IMR-90 (cell line): ENCODE data around the gene TEX264. TPM values are rescaled to one million over a fixed set of nuclear protein-coding genes. Genes with fewer than 3 reads are reported as not detected.

Experiments used
- ATAC-seq: fragments of 200-7000 bp; cut with Tn5 transposase; 2 replicates; pipeline ENCODE4 v1.9.1; 2020; ENCODE audit warnings: low read depth, mild to moderate bottlenecking, moderate library complexity
- BruUV-seq: library from RNA; stranded (reverse); fragments of 400-500 nt; replicated peaks from 2 replicates; lab custom pipeline; 2021; lab: Mats Ljungman, UMichigan
- CTCF ChIA-PET: fragments of 300-600 bp; formaldehyde crosslinking; extraction: SDS; loops from one replicate; lab custom pipeline; 2021; ENCODE audit warnings: antibody characterized with exemption; lab: Yijun Ruan, JAX
- POLR2A ChIA-PET: fragments of 300-600 bp; sonication (Branson Sonifier 250); formaldehyde crosslinking; loops from one replicate; lab custom pipeline; 2022; ENCODE audit warnings: antibody characterized with exemption; ENCODE audit not compliant: unreplicated experiment; lab: Charles Lee
- DNase-seq: peaks from one replicate; pipeline ENCODE4 v3.0.0; 2013
- H2AFZ ChIP-seq: replicated peaks from 2 replicates; pipeline ENCODE3; 2013; ENCODE audit warnings: low read length, mild to moderate bottlenecking; ENCODE audit not compliant: poor library complexity
- H2AK5ac ChIP-seq: 2 replicates; pipeline ENCODE4 v1.6.1; 2013; ENCODE audit warnings: low read depth, low read length, inconsistent platforms
- H2AK9ac ChIP-seq: replicated peaks from 2 replicates; pipeline ENCODE3; 2013; ENCODE audit warnings: mild to moderate bottlenecking, low read depth, low read length, moderate library complexity; ENCODE audit not compliant: poor library complexity
- H2BK120ac ChIP-seq: 2 replicates; pipeline ENCODE4 v1.6.1; 2013; ENCODE audit warnings: low read depth, low read length, inconsistent platforms
- H2BK15ac ChIP-seq: 3 replicates; pipeline ENCODE4 v1.6.1; 2013; ENCODE audit warnings: low read depth, low read length, inconsistent platforms
- H2BK20ac ChIP-seq: 2 replicates; pipeline ENCODE4 v1.6.1; 2013; ENCODE audit warnings: low read depth, mild to moderate bottlenecking, inconsistent platforms, low read length, moderate library complexity
- H2BK5ac ChIP-seq: 2 replicates; pipeline ENCODE4 v1.6.1; 2013; ENCODE audit warnings: mild to moderate bottlenecking, low read depth, low read length, inconsistent platforms; ENCODE audit not compliant: poor library complexity, severe bottlenecking
- H3K14ac ChIP-seq: replicated peaks from 2 replicates; pipeline ENCODE4 v1.6.1; 2013; ENCODE audit warnings: low read depth, low read length, inconsistent platforms
- H3K18ac ChIP-seq: 2 replicates; pipeline ENCODE4 v1.6.1; 2013; ENCODE audit warnings: low read depth, low read length, control low read depth
- H3K23ac ChIP-seq: 2 replicates; pipeline ENCODE4 v1.6.1; 2013; ENCODE audit warnings: low read depth, low read length, inconsistent platforms
- H3K27ac ChIP-seq: 2 replicates; pipeline ENCODE4 v1.5.1; 2013; ENCODE audit warnings: mild to moderate bottlenecking, control low read depth, low read length; ENCODE audit not compliant: insufficient read depth
- H3K27me3 ChIP-seq: 2 replicates; pipeline ENCODE4 v1.6.1; 2013; ENCODE audit warnings: low read length; ENCODE audit not compliant: control insufficient read depth, insufficient read depth
- H3K36me3 ChIP-seq: 2 replicates; pipeline ENCODE4 v1.6.1; 2013; ENCODE audit warnings: low read length, mixed read lengths; ENCODE audit not compliant: control insufficient read depth, insufficient read depth
- H3K4ac ChIP-seq: 2 replicates; pipeline ENCODE4 v1.6.1; 2013; ENCODE audit warnings: low read depth, low read length, inconsistent platforms
- H3K4me1 ChIP-seq: 2 replicates; pipeline ENCODE4 v1.6.1; 2013; ENCODE audit warnings: low read length, mixed read lengths; ENCODE audit not compliant: control insufficient read depth, insufficient read depth
- H3K4me2 ChIP-seq: 2 replicates; pipeline ENCODE4 v1.6.1; 2013; ENCODE audit warnings: low read depth, mild to moderate bottlenecking, control low read depth, low read length, moderate library complexity
- H3K4me3 ChIP-seq: 2 replicates; pipeline ENCODE4 v1.5.1; 2013; ENCODE audit warnings: low read depth, mild to moderate bottlenecking, control low read depth, low read length, moderate library complexity; ENCODE audit not compliant: insufficient read depth
- H3K56ac ChIP-seq: 2 replicates; pipeline ENCODE4 v1.6.1; 2013; ENCODE audit warnings: low read length, inconsistent platforms; ENCODE audit not compliant: insufficient read depth; ENCODE audit errors: extremely low read depth
- H3K79me1 ChIP-seq, 2 experiments: 2 replicates each; pipeline ENCODE4 v1.6.1; 2013; ENCODE audit warnings: low read length in 2 of 2, inconsistent platforms in 1 of 2, low read depth in 1 of 2
- H3K9ac ChIP-seq: 2 replicates; pipeline ENCODE4 v1.6.1; 2013; ENCODE audit warnings: low read depth, low read length, control low read depth
- H3K9me1 ChIP-seq: 2 replicates; pipeline ENCODE4 v1.6.1; 2013; ENCODE audit warnings: low read length, inconsistent platforms; ENCODE audit not compliant: insufficient read depth
- H3K9me3 ChIP-seq: 2 replicates; pipeline ENCODE4 v1.6.1; 2013; ENCODE audit warnings: low read length; ENCODE audit not compliant: control insufficient read depth, insufficient read depth
- H4K20me1 ChIP-seq: 2 replicates; pipeline ENCODE4 v1.6.1; 2013; ENCODE audit warnings: low read length, inconsistent platforms; ENCODE audit not compliant: insufficient read depth
- H4K5ac ChIP-seq: 2 replicates; pipeline ENCODE4 v1.6.1; 2013; ENCODE audit warnings: mild to moderate bottlenecking, low read depth, low read length, control low read depth
- H4K8ac ChIP-seq, 2 experiments: 2 replicates each; pipeline ENCODE4 v1.6.1; 2013; ENCODE audit warnings: low read depth in 2 of 2, low read length in 2 of 2, control low read depth in 1 of 2, inconsistent platforms in 1 of 2
- H4K91ac ChIP-seq: 2 replicates; pipeline ENCODE4 v1.6.1; 2013; ENCODE audit warnings: low read depth, low read length, inconsistent platforms; ENCODE audit not compliant: insufficient read depth
- BHLHE40 ChIP-seq: fragments of 150-350 bp; IDR thresholded peaks from 2 replicates; pipeline ENCODE4 v1.6.1; 2016; ENCODE audit warnings: mild to moderate bottlenecking, low read depth, low read length
- CEBPB ChIP-seq: IDR thresholded peaks from 2 replicates; pipeline ENCODE4 v1.6.1; 2012; ENCODE audit warnings: low read depth, low read length, improper control_type of control experiment
- CHD1 ChIP-seq: IDR thresholded peaks from 2 replicates; pipeline ENCODE4 v1.6.1; 2012; ENCODE audit warnings: low read depth, low read length, improper control_type of control experiment
- ELK1 ChIP-seq: fragments of 150-350 bp; IDR thresholded peaks from 2 replicates; pipeline ENCODE4 v1.6.1; 2016; ENCODE audit warnings: low read depth, mild to moderate bottlenecking, low read length, moderate library complexity, borderline replicate concordance
- FOS ChIP-seq: fragments of 150-350 bp; IDR thresholded peaks from 2 replicates; pipeline ENCODE4 v1.6.1; 2016; ENCODE audit warnings: low read depth, low read length
- MAFK ChIP-seq: IDR thresholded peaks from 2 replicates; pipeline ENCODE4 v1.6.1; 2012; ENCODE audit warnings: low read depth, low read length, improper control_type of control experiment
- MAZ ChIP-seq: IDR thresholded peaks from 2 replicates; pipeline ENCODE4 v1.6.1; 2012; ENCODE audit warnings: low read depth, mild to moderate bottlenecking, low read length, improper control_type of control experiment, moderate library complexity, borderline replicate concordance
- MXI1 ChIP-seq: IDR thresholded peaks from 2 replicates; pipeline ENCODE4 v1.6.1; 2012; ENCODE audit warnings: low read depth, mild to moderate bottlenecking, low read length, moderate library complexity, borderline replicate concordance
- NFE2L2 ChIP-seq: fragments of 150-350 bp; IDR thresholded peaks from 2 replicates; pipeline ENCODE4 v1.6.1; 2016; ENCODE audit warnings: low read depth, mild to moderate bottlenecking, low read length
- POLR2A ChIP-seq: IDR thresholded peaks from 2 replicates; pipeline ENCODE4 v1.6.1; 2012; ENCODE audit warnings: mild to moderate bottlenecking, low read depth, low read length
- RAD21 ChIP-seq: IDR thresholded peaks from 2 replicates; pipeline ENCODE4 v1.6.1; 2012; ENCODE audit warnings: low read length, improper control_type of control experiment
- RCOR1 ChIP-seq: IDR thresholded peaks from 2 replicates; pipeline ENCODE4 v1.6.1; 2012; ENCODE audit warnings: mild to moderate bottlenecking, low read length, improper control_type of control experiment; ENCODE audit not compliant: insufficient replicate concordance
- RFX5 ChIP-seq: IDR thresholded peaks from 2 replicates; pipeline ENCODE4 v1.8.0; 2012; ENCODE audit warnings: low read depth, mild to moderate bottlenecking, low read length, moderate library complexity
- SMC3 ChIP-seq: fragments of 150-350 bp; IDR thresholded peaks from 2 replicates; pipeline ENCODE4 v1.6.1; 2016; ENCODE audit warnings: low read depth, mild to moderate bottlenecking, antibody characterized with exemption, low read length, moderate library complexity
- USF2 ChIP-seq: fragments of 150-350 bp; IDR thresholded peaks from 2 replicates; pipeline ENCODE4 v1.6.1; 2017; ENCODE audit warnings: mild to moderate bottlenecking, antibody characterized with exemption, low read length, low read depth
- WGBS, 2 experiments: methylation state at CpG; one replicate each; pipeline versions ENCODE4 v1.1.5 to v1.1.7; 2013; ENCODE audit warnings: missing lambda C conversion rate in 2 of 2; ENCODE audit not compliant: insufficient read length in 1 of 2; ENCODE audit errors: extremely low coverage in 2 of 2; 5-methylcytosine and 5-hydroxymethylcytosine counted together
- dilution Hi-C: fragments of 300-500 bp; cut with HindIII; formaldehyde crosslinking; loops from one replicate; pipeline ENCODE4 v1.14.3; 2018; ENCODE audit warnings: low sequenced_read_pairs; ENCODE audit not compliant: unreplicated experiment
- in situ Hi-C: fragments of 300-500 bp; cut with MboI; formaldehyde crosslinking; loops from 3 replicates; pipeline ENCODE4 v1.14.3; 2019; ENCODE audit warnings: low sequenced_read_pairs, inconsistent platforms, mixed read lengths
- intact Hi-C: fragments of 100-400 bp; cut with micrococcal nuclease; formaldehyde crosslinking; loops from 2 replicates; pipeline ENCODE4 v1.10.0; 2022
- polyA plus RNA-seq, 3 experiments: library from polyadenylated mRNA; depleted of rRNA; stranded (reverse); fragments of >200 nt; gene quantifications; 2 replicates each; pipeline ENCODE4 v1.2.3, GENCODE V29; 2012; ENCODE audit warnings: low replicate concordance in 1 of 3
- total RNA-seq: library from RNA; depleted of rRNA; stranded (reverse); fragments of >200 nt; gene quantifications from 2 replicates; pipeline ENCODE4 v1.2.3, GENCODE V29; 2012
- TF ChIP-seq, protein P1 (sequence below): conservative IDR thresholded peaks from 2 replicates; pipeline ENCODE4 v1.5.1; 2012; ENCODE audit warnings: mild to moderate bottlenecking, low read depth, low read length, improper control_type of control experiment

TEX264 gene
- total and polyA plus RNA-seq, 2 of the 4 experiments (the other 2 are of a cell fraction), result 30.3 to 45.0 TPM

- Histone ChIP-seq H3K18ac (no peak overlapping the region), H2BK20ac (no peak overlapping the region), H2AK5ac (no peak overlapping the region), H2BK5ac (no peak overlapping the region), H3K79me1 (peaks cover 19 to 26% of the 10 kb centered on the region in 2 experiments; a peak in 2 of 4 replicates), H3K9me1 (peaks cover 10% of the 10 kb centered on the region), H3K4me2 (no peak overlapping the region), H2BK120ac (no peak overlapping the region), H3K4me1 (peaks cover 8% of the 10 kb centered on the region), H3K14ac (no peak overlapping the region), H4K5ac (no peak overlapping the region), H3K36me3 (peaks cover 26% of the 10 kb centered on the region), H3K27me3 (no peaks in the 10 kb centered on the region), H3K9me3 (no peaks in the 10 kb centered on the region), H3K23ac (no peak overlapping the region), H4K20me1 (peaks cover 24% of the 10 kb centered on the region), H2AFZ (no peak overlapping the region), H4K91ac (no peak overlapping the region), H3K4ac (no peak overlapping the region), H2BK15ac (no peak overlapping the region), H3K27ac (no peak overlapping the region), H3K9ac (no peak overlapping the region), H4K8ac (no peak overlapping the region), H3K4me3 (no peak overlapping the region), H3K56ac (no peak overlapping the region), H2AK9ac (no peak overlapping the region)
- in situ Hi-C loops (loop anchor here (5.0 to 25.0 kb wide), 2 partner anchors 181 to 1071 kb away; partner anchors contain the start of genes CISH, DCAF1 and MAPKAPK3), intact Hi-C loops (no loop called here), dilution Hi-C loops (no loop called here)
- ChIA-PET CTCF (no interaction called here), POLR2A (no interaction called here)
- no peak for TF ChIP-seq NFE2L2
- no peak for TF ChIP-seq USF2
- TF ChIP-seq POLR2A, result no peak
- no peak for TF ChIP-seq SMC3
- TF ChIP-seq ELK1, result no peak
- no peak for TF ChIP-seq MXI1
- TF ChIP-seq RFX5, result no peak
- TF ChIP-seq FOS, result no peak
- TF ChIP-seq RAD21, result no peak
- TF ChIP-seq RCOR1, result no peak
- TF ChIP-seq CHD1, result no peak
- TF ChIP-seq, protein P1, sequence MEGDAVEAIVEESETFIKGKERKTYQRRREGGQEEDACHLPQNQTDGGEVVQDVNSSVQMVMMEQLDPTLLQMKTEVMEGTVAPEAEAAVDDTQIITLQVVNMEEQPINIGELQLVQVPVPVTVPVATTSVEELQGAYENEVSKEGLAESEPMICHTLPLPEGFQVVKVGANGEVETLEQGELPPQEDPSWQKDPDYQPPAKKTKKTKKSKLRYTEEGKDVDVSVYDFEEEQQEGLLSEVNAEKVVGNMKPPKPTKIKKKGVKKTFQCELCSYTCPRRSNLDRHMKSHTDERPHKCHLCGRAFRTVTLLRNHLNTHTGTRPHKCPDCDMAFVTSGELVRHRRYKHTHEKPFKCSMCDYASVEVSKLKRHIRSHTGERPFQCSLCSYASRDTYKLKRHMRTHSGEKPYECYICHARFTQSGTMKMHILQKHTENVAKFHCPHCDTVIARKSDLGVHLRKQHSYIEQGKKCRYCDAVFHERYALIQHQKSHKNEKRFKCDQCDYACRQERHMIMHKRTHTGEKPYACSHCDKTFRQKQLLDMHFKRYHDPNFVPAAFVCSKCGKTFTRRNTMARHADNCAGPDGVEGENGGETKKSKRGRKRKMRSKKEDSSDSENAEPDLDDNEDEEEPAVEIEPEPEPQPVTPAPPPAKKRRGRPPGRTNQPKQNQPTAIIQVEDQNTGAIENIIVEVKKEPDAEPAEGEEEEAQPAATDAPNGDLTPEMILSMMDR, result no peak
- TF ChIP-seq MAZ, result no peak
- TF ChIP-seq MAFK, result no peak
- no peak for TF ChIP-seq CEBPB
- TF ChIP-seq BHLHE40, result no peak
- BruUV-seq, result no TSS peak
- 17% methylated on average over 1 of the region's 2 CpGs; no CpG with 5 or more reads in 1 of the 2 experiments for WGBS, 2 experiments
- no peak for DNase-seq
- ATAC-seq, result no peak
These were observed 12.5 kb downstream of the TEX264 start for GRCh38 chr3:51683566-51683965.
